ENCODE results near the gene LAMTOR4. TPM values are rescaled to one million over a fixed set of nuclear protein-coding genes. Genes with fewer than 3 reads are reported as not detected.

The LAMTOR4 gene
- total RNA-seq, 4 donors from 2014 or later, result 183 to 194 (median 184) TPM

DNA sequence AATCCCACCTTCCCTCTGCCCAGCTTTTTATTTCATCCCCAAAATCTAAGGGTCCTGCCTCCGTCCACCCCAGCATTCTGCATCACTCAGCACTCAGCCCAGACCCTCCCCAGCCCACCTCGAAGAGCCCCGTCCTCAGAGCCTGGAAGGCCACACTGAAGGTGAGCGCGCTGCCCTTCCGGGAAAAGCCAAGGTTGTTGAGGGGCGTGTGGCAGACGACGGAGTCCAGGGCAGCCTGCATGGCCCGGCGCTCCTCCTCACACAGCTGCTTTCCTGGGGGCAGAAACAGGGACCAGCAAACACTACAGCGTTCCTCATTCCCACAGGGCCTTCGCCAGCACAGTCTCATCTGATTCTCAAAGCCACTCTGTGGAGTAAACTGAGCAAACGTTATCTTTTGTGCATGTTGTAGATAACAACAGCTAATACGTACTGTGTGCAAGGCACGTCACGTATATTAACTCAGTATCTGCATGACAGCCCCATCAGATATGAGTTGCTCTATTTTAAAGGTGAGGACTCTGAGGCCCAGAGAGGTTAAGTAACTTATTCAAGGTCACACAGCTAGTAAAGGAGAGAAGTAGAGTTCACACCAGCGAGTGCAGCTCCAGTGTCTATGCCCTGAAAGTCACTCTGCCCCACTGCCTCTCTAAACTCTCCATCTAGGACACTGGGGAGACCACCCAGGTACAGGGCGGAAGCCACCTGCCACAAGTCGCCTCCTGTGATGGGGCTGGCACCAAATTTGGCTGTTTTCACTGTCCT is 7.0 kb downstream of the LAMTOR4 start:
- DNase-seq (ENCODE audit: low spot score) (no peak), ATAC-seq (ENCODE audit: low FRiP score) (no peak)
- no peak for TF ChIP-seq CTCF (IDR thresholded peaks at IDR 0.05)

DNA sequence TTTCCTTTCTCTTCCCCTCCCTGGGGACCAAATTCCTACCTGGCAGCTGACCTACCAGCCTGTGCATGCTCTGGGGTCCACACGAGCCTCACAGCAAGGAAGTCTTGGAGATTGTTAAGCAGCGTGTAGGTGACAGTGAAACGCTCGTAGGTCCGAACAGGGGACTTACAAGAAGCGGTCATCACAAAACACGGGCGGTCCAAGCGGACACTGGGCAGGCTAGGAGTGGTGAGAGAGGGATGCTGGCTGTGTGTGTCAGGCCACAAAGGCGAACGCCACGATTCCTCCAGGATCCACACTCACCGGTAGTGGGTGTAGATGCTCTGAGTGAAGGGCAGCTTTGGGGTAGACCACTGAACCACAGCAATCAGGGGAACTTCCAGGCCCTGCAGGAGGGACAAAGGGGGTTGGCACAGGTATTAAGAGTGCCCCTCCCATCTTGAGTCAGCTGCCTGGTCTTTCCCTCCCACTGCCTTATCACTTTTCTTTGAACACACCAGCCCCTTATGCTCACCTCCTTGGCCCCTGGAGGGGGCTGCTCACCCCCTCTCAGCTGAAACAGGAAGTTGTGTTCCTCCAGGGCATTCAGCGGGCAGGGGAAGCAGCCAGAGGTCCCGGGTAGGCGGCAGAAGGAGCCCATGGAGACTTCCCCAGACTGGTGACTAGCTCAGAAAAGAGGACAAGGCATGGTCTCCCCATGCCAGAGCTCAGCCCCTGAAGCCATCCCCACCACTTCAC is 7.8 kb downstream of the LAMTOR4 start:
- no peak for TF ChIP-seq CTCF (IDR thresholded peaks at IDR 0.05)
- no peak for ATAC-seq (ENCODE audit: low FRiP score)
- no peak for DNase-seq (ENCODE audit: low spot score)

DNA sequence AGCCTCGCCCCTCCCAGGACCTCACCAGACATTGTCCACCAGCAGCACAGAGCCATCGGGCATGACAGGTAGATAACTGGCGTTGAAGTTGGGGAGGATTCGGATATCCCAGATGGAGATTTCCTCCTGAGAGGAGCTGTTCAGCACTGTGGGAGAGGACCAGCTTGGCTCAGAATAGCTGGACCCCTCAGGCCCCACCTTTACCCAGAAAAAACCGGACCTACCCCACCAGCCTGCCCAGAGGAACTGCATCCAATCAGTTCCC is 8.3 kb downstream of the LAMTOR4 start:
- ATAC-seq (ENCODE audit: low FRiP score) (no peak), DNase-seq (ENCODE audit: low spot score) (no peak)
- TF ChIP-seq CTCF (IDR thresholded peaks at IDR 0.05), result no peak

- DNase-seq (ENCODE audit: low spot score), result peak; percentile 70
- ATAC-seq (ENCODE audit: low FRiP score), result peak; percentile 77
- TF ChIP-seq CTCF (IDR thresholded peaks at IDR 0.05), result no peak
Measured at GRCh38 chr7:100157334-100158228, 8.9 kb downstream of the LAMTOR4 start.

DNA sequence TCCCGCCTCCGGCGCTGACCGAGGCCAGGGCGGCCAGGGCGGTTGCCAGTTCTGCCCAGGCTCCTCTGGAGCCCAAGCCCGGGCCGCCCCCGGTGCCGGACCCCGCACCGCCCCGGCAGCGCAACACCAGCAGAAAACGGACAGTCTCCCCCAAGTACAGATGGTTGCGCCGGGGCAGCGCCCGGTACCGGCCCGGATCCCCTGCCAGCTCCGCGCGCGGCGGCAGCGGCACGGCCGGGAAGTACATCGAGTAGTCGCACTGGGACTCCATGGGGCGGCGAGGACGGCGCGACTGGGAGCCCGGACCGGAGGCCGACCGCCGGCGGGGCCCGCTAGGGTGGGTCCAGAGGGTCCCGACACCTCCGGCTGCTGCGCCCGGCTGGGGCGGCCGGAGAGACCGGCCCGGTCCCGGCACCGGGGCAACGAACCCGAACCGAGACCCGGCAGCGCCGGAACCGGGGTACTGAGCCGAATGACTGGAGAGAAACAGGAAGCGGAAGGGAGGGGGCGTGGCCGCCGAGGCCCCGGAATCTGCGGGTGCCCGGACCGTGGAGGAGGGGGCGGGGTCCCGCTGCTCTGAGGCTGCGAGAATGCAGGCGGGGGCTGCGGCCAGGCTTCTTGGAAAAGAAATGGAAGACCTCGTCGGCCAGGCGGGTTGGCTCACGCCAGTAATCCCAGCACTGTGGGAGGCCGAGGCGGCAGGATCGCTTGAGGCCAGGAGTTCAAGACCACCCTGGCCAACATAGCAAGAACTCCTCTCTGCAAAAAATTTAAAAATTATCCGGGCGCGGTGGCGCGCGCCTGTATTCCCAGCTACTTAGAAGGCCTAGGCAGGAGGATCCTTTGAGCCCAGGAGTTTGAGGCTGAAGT is 9.7 kb downstream of the LAMTOR4 start, which contains the start of gene TRAPPC14:
Gene TRAPPC14, minus strand, starts transcription at position 495 of the 870 bp plus-strand sequence. Its CDS starts 224 bp downstream, at position 271.
- peak; percentile 90 for DNase-seq (ENCODE audit: low spot score)
- peak; percentile 88 for ATAC-seq (ENCODE audit: low FRiP score)
- no peak for TF ChIP-seq CTCF (IDR thresholded peaks at IDR 0.05)

GRCh38 chr7:100159099-100159623 is 10.4 kb downstream of the LAMTOR4 start:
- DNase-seq (ENCODE audit: low spot score), result no peak
- TF ChIP-seq CTCF (IDR thresholded peaks at IDR 0.05), result no peak
- ATAC-seq (ENCODE audit: low FRiP score), result no peak
